Tibial artery (tissue), 4 donors: Measurements from ENCODE around the gene ALOX15B.

Experiments used
- DNase-seq, 2 donors: peaks; one replicate each; pipeline ENCODE4 v3.0.0-alpha.2; 2019
- H3K27ac ChIP-seq, 2 donors: fragments of 200-600 bp; sonication (generic) in 1 of 2; 1 replicate in 1 of 2; 2 replicates in 1 of 2; pipeline ENCODE4 v1.5.1; 2018 to 2019; ENCODE audit warnings: mild to moderate bottlenecking in 1 of 2
- H3K27me3 ChIP-seq, 2 donors: fragments of 200-600 bp; sonication (generic) in 1 of 2; one replicate each; pipeline versions ENCODE4 v1.5.1 to v1.6.0; 2016 to 2019
- H3K36me3 ChIP-seq, 3 donors: fragments of 200-600 bp; sonication (generic) in 2 of 3; one replicate each; pipeline ENCODE4 v1.5.1; 2016 to 2019; ENCODE audit warnings: mild to moderate bottlenecking in 2 of 3
- H3K4me1 ChIP-seq, 4 donors: fragments of 200-600 bp; sonication (generic) in 2 of 4; 1 replicate in 3 of 4; 2 replicates in 1 of 4; pipeline ENCODE4 v1.5.1; 2016 to 2019
- H3K4me3 ChIP-seq, 2 donors: fragments of 200-600 bp; sonication (generic) in 1 of 2; 1 replicate in 1 of 2; 2 replicates in 1 of 2; pipeline ENCODE4 v1.5.1; 2018 to 2019; ENCODE audit warnings: mild to moderate bottlenecking in 2 of 2
- H3K9me3 ChIP-seq, 3 donors: fragments of 200-600 bp; sonication (generic) in 1 of 3; one replicate each; pipeline ENCODE4 v1.5.1; 2016 to 2019
- CTCF ChIP-seq, 2 experiments: fragments of 200-600 bp in 1 of 2; fragments of 450-650 bp in 1 of 2; IDR thresholded peaks; one replicate each; pipeline ENCODE4 v1.5.1; 2017 to 2019; ENCODE audit warnings: antibody characterized with exemption in 2 of 2, mild to moderate bottlenecking in 1 of 2, moderate library complexity in 1 of 2
- intact Hi-C: fragments of 100-400 bp; cut with DNase I; formaldehyde crosslinking; loops from one replicate; pipeline ENCODE4 v1.15.0; 2023; ENCODE audit warnings: low total_unique reads

ALOX15B gene

DNA sequence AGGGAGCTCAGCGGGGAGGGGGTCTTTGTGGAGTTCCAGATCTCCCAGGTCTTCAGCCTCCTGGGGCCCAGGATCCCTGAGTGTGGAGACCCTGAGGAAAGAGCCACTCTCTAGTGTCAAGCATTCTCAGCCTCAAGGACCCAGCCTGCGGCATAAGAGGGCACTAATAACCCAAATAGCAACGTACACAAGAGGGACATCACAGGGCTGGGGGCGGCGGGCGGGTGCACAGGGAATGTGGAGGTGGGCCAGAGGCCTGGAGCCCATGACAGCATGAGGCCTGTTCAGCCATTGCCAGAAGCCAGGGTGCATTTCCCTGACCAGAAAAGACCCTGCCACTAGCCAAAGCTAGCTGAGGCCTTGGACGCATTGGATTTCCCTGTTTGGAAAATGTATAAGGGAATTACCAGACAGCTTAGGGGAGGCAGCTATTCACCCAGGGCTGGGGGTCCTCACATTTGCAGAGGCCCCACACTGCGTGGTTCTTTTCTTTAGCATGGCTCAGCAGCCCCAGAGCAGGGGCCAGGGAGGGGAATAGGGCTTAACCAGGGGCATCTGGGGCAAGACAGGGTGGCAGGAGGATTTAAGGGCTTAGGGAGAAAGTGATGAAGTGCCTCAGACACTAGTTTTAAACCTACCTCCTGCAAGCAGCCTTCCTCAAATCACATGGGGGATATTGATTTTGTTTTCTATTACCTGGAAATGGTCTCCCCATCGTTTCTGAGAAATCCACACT, 13.5 kb upstream of the ALOX15B start:
- Histone ChIP-seq H3K4me3 (no peak overlapping the region), H3K27ac (no peak overlapping the region), H3K36me3 (no peaks in the 10 kb centered on the region), H3K27me3 (peaks cover 0 to 36% of the 10 kb centered on the region in 2 donors), H3K9me3 (no peaks in the 10 kb centered on the region), H3K4me1 (no peaks in the 10 kb centered on the region)
- peak in 1 of 2 donors; percentile 48 for DNase-seq
- intact Hi-C loops: no loop called here
- TF ChIP-seq CTCF (IDR thresholded peaks at IDR 0.05): no peak

GRCh38 chr17:8029121-8029520, 9.7 kb upstream of the ALOX15B start:
- Histone ChIP-seq H3K36me3 (no peaks in the 10 kb centered on the region), H3K27ac (no peak overlapping the region), H3K9me3 (no peaks in the 10 kb centered on the region), H3K4me3 (no peak overlapping the region), H3K27me3 (peaks cover 0 to 68% of the 10 kb centered on the region in 2 donors), H3K4me1 (no peaks in the 10 kb centered on the region)
- DNase-seq: no peak
- intact Hi-C loops: no loop called here
- no peak for TF ChIP-seq CTCF (IDR thresholded peaks at IDR 0.05)

GRCh38 chr17:8031261-8031661, 7.6 kb upstream of the ALOX15B start:
- peaks cover 0 to 69% of the 10 kb centered on the region in 2 donors for H3K27me3 ChIP-seq
- H3K4me1 ChIP-seq: no peaks in the 10 kb centered on the region
- intact Hi-C loops: no loop called here
- no peak for TF ChIP-seq CTCF (IDR thresholded peaks at IDR 0.05)
- peak in 1 of 2 donors; percentile 50 for DNase-seq
- H3K36me3 ChIP-seq: no peaks in the 10 kb centered on the region
- H3K9me3 ChIP-seq: no peaks in the 10 kb centered on the region
- no peak overlapping the region for H3K27ac ChIP-seq
- no peak overlapping the region for H3K4me3 ChIP-seq

DNA sequence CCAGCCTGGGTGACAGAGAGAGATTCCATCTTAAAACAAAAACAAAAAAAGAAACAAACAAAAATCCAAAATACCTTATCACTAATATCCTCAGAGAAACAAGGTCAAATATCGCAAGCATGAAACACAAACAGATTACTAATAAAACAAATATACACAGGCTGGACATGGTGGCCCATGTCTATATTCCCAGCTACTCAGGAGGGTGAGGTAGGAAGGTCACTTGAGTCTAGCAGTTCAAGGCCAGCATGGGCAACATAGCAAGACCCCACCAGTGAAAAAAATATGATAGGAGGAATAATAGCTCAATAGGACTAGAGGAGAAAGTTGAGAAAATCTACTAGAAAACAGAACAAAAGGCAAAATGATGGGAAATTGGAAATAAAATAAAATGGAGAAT, 6.9 kb upstream of the ALOX15B start:
- peaks cover 0 to 73% of the 10 kb centered on the region in 2 donors for H3K27me3 ChIP-seq
- no peaks in the 10 kb centered on the region for H3K36me3 ChIP-seq
- DNase-seq: no peak
- H3K4me1 ChIP-seq: no peaks in the 10 kb centered on the region
- intact Hi-C loops: no loop called here
- no peak for TF ChIP-seq CTCF (IDR thresholded peaks at IDR 0.05)
- no peaks in the 10 kb centered on the region for H3K9me3 ChIP-seq
- no peak overlapping the region for H3K4me3 ChIP-seq
- no peak overlapping the region for H3K27ac ChIP-seq

- H3K9me3 ChIP-seq: no peaks in the 10 kb centered on the region
- no peaks in the 10 kb centered on the region for H3K4me1 ChIP-seq
- TF ChIP-seq CTCF (IDR thresholded peaks at IDR 0.05): no peak
- intact Hi-C loops: no loop called here
- H3K36me3 ChIP-seq: no peaks in the 10 kb centered on the region
- DNase-seq: no peak
- peaks cover 0 to 75% of the 10 kb centered on the region in 2 donors for H3K27me3 ChIP-seq
- no peak overlapping the region for H3K27ac ChIP-seq
- H3K4me3 ChIP-seq: no peak overlapping the region
Measured at GRCh38 chr17:8032442-8032841, 6.4 kb upstream of the ALOX15B start.
